GM12872 (cell line): Measurements from ENCODE around the gene QKI.

Experiments used
- TF ChIP-seq, protein P1 (sequence below): IDR thresholded peaks from 3 replicates; pipeline ENCODE4 v1.5.1; 2011; ENCODE audit warnings: low read depth, mild to moderate bottlenecking, low read length, moderate library complexity; ENCODE audit not compliant: insufficient read depth

QKI gene

DNA sequence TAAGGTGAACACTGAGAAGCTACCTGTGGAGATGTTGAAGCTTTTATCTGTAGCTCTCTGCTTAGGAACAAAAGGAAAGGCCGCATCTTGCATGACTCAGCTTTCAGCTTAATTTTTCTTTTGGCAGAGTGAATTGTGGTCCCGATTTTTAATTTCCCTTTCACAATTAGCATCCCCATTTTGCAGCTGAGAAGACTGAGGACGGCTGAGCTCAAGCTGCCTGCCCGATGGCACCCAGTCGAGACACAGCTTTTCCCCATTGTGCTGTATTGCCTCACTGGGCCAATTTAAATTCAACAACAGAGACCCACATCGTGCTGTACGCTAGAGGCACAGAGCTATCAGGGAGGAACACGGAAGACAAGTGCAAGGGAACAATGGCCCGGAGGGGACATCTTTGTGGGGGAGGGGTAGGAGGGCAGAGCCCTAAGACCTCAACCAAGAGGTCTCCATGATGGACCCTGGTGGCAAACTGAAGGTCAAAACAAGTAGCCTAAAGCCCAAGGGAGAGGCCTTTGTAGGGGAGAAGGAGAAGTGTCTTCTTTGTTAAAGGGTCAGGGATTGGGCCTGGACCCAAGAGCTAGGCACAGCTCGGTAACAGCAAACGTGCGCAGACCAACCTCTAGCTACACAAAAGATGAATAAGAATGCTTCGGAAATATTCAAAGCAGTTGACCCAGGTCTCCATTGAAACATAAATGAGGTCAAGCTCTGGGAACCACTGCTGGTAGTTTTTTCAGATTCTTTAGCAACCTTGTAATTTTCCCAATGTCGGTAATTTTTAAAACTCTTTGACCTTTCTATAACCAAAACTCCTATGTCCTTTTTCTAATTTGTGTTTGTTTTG, 13.3 kb upstream of the QKI start:
- TF ChIP-seq, protein P1, sequence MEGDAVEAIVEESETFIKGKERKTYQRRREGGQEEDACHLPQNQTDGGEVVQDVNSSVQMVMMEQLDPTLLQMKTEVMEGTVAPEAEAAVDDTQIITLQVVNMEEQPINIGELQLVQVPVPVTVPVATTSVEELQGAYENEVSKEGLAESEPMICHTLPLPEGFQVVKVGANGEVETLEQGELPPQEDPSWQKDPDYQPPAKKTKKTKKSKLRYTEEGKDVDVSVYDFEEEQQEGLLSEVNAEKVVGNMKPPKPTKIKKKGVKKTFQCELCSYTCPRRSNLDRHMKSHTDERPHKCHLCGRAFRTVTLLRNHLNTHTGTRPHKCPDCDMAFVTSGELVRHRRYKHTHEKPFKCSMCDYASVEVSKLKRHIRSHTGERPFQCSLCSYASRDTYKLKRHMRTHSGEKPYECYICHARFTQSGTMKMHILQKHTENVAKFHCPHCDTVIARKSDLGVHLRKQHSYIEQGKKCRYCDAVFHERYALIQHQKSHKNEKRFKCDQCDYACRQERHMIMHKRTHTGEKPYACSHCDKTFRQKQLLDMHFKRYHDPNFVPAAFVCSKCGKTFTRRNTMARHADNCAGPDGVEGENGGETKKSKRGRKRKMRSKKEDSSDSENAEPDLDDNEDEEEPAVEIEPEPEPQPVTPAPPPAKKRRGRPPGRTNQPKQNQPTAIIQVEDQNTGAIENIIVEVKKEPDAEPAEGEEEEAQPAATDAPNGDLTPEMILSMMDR: no peak

DNA sequence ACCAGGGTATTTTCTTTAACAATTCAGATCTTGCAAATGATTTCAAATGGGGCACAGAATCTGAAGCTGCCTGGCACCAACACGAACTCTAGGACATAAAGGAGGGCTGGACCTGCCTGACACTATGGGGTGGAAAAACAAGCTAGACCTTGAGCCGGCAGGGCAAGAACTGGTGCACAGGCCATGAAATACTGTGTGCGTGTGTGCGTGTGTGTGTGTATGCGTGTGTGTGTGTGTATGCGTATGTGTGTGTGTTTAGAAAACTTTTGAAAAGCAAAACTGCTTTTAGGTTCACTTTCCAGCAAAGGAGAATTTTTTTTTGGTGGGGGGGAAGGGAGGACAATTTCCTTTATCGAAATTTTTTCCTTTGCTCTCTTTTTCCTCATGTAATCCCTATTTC, 11.9 kb upstream of the QKI start:
- TF ChIP-seq, protein P1: no peak

DNA sequence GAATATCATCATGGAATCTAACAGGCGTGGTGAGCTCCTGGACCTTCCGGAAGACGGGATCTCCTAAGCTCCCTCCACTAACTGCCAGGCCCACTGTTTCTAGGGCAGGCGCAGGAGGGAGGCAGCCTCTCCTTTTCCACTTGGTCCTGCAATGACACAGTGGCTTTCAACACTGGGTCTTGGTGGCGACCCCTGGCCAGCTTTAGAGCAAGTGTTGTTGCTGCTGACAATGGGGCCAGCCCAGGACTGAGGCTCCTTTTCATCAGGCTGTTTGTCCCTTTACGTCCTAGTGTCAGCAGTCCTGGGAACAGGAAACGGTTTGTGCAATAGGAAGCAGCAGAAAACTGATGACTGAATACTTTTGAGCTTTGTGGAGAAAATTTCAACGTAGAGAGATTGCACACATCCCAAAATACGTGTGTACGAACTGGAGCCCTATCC, 9.7 kb upstream of the QKI start:
- TF ChIP-seq, protein P1: no peak

DNA sequence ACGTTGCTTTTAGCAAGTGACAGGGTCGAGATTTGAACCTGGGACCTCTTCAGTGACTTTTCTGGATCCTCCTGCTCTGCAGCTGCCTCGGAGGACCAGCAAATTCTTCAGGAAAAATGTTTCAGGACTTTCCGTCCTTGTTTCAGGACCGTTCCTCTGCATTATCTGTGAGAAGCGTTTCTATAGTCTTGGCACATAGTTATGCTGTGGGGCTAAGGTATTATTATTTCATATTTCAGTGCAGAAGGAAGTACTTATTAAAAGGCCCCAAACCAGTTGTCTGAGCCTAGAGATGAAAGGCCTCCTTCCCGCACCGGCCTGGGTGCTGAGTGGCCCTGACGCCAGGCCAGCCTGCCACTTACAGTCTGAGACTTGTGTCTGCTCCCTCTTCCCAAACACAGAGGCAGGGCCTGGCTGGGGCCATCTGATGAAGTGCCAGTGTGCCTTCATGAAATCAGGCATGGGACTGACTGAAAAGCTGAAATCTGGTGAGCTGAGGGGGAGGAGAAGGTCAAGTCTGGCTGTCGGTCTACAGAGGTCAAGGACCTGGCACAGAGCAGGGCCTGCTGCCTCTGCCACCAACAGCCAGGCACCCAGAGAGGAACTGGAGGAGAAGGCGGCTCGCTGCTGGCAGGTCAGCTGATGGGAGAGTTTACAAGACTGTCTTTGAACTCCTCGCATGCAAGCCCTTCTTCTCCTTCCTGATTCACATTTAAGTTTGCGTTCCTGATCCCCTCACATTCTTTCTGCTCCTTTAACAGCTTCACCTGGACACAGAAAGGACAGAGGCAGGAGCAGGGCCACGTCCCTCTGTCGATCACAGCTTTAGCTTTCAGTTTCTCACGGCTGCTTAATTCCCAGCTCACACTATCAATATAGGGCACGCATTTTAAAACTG, 8.9 kb upstream of the QKI start:
- TF ChIP-seq, protein P1: no peak

DNA sequence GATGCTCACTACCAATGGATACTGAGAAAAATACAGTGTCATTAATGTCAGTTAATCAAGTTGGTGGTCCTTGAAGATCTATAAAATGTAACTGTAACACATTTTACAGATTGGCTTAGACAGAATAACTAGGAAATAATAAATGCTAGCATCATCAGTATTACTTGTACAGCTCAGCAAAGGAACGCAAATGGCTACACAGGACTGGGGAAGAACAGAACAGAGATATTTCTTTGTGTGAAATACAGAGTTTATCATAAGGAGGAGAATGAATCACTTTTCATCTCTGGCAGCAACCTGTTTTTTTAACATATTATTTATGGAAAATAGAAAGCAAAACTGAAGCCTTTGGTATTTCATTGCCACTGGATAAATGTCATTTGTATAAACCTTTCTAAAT, 8.2 kb upstream of the QKI start:
- TF ChIP-seq, protein P1: no peak

DNA sequence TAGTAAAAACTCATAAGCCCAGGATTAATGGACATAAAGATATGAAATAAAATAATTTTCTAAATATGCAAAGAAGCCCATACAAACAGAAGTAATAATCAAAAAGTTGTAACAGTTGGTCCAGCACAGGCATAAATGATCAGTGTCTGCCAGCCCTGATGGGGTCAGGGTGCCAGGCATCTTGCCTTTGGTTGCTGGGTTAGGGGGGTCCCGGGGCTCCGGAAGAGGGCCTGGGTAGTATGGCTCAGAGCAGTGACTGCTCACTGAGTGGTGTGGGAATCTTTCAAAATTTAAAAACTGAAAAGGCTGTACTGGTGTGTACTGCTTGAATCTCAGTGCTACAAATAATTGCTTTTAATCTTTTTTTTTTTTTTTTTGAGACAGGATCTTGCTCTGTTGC, 7.7 kb upstream of the QKI start:
- TF ChIP-seq, protein P1: no peak

DNA sequence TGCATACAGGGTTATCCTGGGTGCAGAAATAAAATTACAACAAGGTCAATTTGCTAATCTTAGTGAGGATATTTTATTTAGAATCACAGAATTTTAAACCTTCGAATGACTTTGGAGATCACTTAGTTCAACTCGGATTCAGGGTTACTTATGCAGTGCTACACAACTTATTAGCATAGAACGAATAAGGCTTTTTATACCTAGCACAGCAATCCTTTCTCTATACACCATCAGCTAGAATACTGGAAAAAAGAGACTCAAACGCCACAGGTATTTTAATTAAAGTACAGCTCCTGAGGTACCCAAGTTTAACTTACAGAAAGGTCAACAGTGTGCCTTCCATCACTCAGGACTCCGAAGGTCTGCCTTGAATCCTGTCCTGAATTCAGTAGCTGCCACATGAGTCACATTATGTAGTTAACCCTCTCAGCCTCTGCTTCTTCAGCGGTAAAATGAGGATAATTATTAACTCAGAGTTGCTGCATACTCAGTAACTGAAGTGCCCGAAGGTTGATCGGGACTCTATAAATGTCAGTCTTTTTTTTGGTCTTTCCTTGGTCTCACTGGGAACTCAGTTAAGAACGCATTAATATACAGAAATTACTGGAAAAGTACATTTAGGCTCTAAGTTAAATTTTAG, 6.0 kb upstream of the QKI start:
- TF ChIP-seq, protein P1: no peak
